ENCODE results near the gene CCDC110. TPM values are rescaled to one million over a fixed set of nuclear protein-coding genes. Genes with fewer than 3 reads are reported as not detected.

Gene CCDC110
- total RNA-seq, 2 donors from 2014 or later, result 1.6 to 2.0 TPM

- intact Hi-C loops (cut with DNase I), result loop anchor here in 1 of 2 donors (10.0 kb wide), 1 partner anchor 191 kb away; the partner anchor contains the start of genes CFAP97 and SNX25
- no peak for ATAC-seq
- DNase-seq, result no peak
Observed at GRCh38 chr4:185395238-185395955, 76.1 kb downstream of the CCDC110 start, which contains the start of gene LRP2BP. Gene LRP2BP (minus strand): TSS chr4:185395924. CDS start chr4:185378186, 17,738 bp downstream.

Other genes starting within 250 kb of the CCDC110 start
- gene LRP2BP, start 75.8 kb downstream of the CCDC110 start, total RNA-seq, result 1 to 10 TPM; 1.7 to 1.9 TPM
- 10 to 100 TPM; 12.4 TPM for gene ANKRD37, start 74.9 kb downstream of the CCDC110 start, total RNA-seq
- 10 to 100 TPM; 37.0 to 43.0 TPM for gene UFSP2, start 45.8 kb downstream of the CCDC110 start, total RNA-seq
- 100 to 1,000 TPM; 319 to 692 TPM for gene PDLIM3, start 63.8 kb upstream of the CCDC110 start, total RNA-seq